Tibial nerve (tissue), 4 donors: Measurements from ENCODE around the gene LARGE2. TPM values are rescaled to one million over a fixed set of nuclear protein-coding genes. Genes with fewer than 3 reads are reported as not detected.

ENCODE experiments used
- DNase-seq, 2 donors: peaks; one replicate each; pipeline ENCODE4 v3.0.0-alpha.2; 2019; ENCODE audit warnings: low spot score in 2 of 2
- H3K27ac ChIP-seq, 4 donors: fragments of 200-600 bp; sonication (generic) in 3 of 4; one replicate each; pipeline ENCODE4 v1.5.1; 2017 to 2019; ENCODE audit warnings: mild to moderate bottlenecking in 1 of 4
- H3K27me3 ChIP-seq, 2 donors: fragments of 200-600 bp; sonication (generic) in 1 of 2; one replicate each; pipeline versions ENCODE4 v1.5.1 to v1.6.0; 2017 to 2019
- H3K36me3 ChIP-seq, 3 donors: fragments of 200-600 bp; sonication (generic); one replicate each; pipeline ENCODE4 v1.5.1; 2018 to 2019
- H3K4me1 ChIP-seq, 4 donors: fragments of 200-600 bp; sonication (generic) in 3 of 4; one replicate each; pipeline ENCODE4 v1.5.1; 2017 to 2019
- H3K4me3 ChIP-seq, 4 donors: fragments of 200-600 bp; sonication (generic) in 3 of 4; one replicate each; pipeline ENCODE4 v1.5.1; 2017 to 2019; ENCODE audit warnings: mild to moderate bottlenecking in 1 of 4, moderate library complexity in 1 of 4
- H3K9me3 ChIP-seq, 4 donors: fragments of 200-600 bp; sonication (generic) in 3 of 4; one replicate each; pipeline ENCODE4 v1.5.1; 2017 to 2019
- CTCF ChIP-seq, 5 experiments: fragments of 200-600 bp in 3 of 5; fragments of 450-650 bp in 2 of 5; sonication (generic) in 3 of 5; IDR thresholded peaks; one replicate each; pipeline ENCODE4 v1.5.1; 2016 to 2019; ENCODE audit warnings: antibody characterized with exemption in 5 of 5, mild to moderate bottlenecking in 3 of 5, moderate library complexity in 2 of 5
- EP300 ChIP-seq, 2 donors: sonication (generic); formaldehyde crosslinking; IDR thresholded peaks; one replicate each; pipeline ENCODE4 v1.6.1; 2017; ENCODE audit warnings: antibody characterized with exemption in 2 of 2, mild to moderate bottlenecking in 1 of 2
- POLR2A ChIP-seq, 2 donors: fragments of 450-650 bp; IDR thresholded peaks; one replicate each; pipeline ENCODE4 v1.6.1; 2017; ENCODE audit warnings: antibody characterized with exemption in 2 of 2, mild to moderate bottlenecking in 2 of 2, moderate library complexity in 2 of 2
- WGBS, 2 donors: methylation state at CpG; one replicate each; pipeline ENCODE4 v1.1.5; 2018; 5-methylcytosine and 5-hydroxymethylcytosine counted together
- total RNA-seq, 4 donors: library from RNA; depleted of rRNA; stranded (reverse); fragments of >200 nt; gene quantifications; one replicate each; pipeline ENCODE4 v1.1.0, GENCODE V29; 2016

Gene LARGE2
- total RNA-seq, 4 donors from 2014 or later, result not detected

- 81 to 83% methylated on average over 11 to 20 of the region's 22 CpGs for WGBS, 2 donors
Observed at GRCh38 chr11:45913942-45914635, 8.4 kb upstream of the LARGE2 start.

GRCh38 chr11:45915446-45915845 is 7.0 kb upstream of the LARGE2 start:
- peaks cover 0 to 27% (median 13%) of the 10 kb centered on the region in 4 donors for H3K4me1 ChIP-seq
- H3K4me3 ChIP-seq, result no peak overlapping the region
- 85 to 86% methylated on average over 12 to 13 of the region's 13 CpGs for WGBS, 2 donors
- no peak for TF ChIP-seq CTCF (IDR thresholded peaks at IDR 0.05)
- TF ChIP-seq EP300 (IDR thresholded peaks at IDR 0.05), result no peak
- TF ChIP-seq POLR2A (IDR thresholded peaks at IDR 0.05), result no peak
- H3K9me3 ChIP-seq, result no peaks in the 10 kb centered on the region
- no peak for DNase-seq
- no peaks in the 10 kb centered on the region for H3K27me3 ChIP-seq
- H3K36me3 ChIP-seq, result peaks cover 0 to 56% (median 14%) of the 10 kb centered on the region in 3 donors
- no peak overlapping the region for H3K27ac ChIP-seq

More at GRCh38 chr11:45913942-45914635, 8.4 kb upstream of the LARGE2 start:
- Histone ChIP-seq H3K27ac (no peak overlapping the region), H3K4me1 (peaks cover 0 to 27% (median 12%) of the 10 kb centered on the region in 4 donors), H3K36me3 (peaks cover 0 to 70% (median 17%) of the 10 kb centered on the region in 3 donors), H3K4me3 (no peak overlapping the region), H3K27me3 (no peaks in the 10 kb centered on the region), H3K9me3 (no peaks in the 10 kb centered on the region)
- TF ChIP-seq EP300 (IDR thresholded peaks at IDR 0.05), result no peak
- TF ChIP-seq POLR2A (IDR thresholded peaks at IDR 0.05), result no peak
- no peak for TF ChIP-seq CTCF (IDR thresholded peaks at IDR 0.05)
- DNase-seq, result no peak

- peak overlapping the region; percentile 84 to 94 (median 92) for H3K27ac ChIP-seq
- TF ChIP-seq CTCF (IDR thresholded peaks at IDR 0.05), result no peak
- TF ChIP-seq EP300 (IDR thresholded peaks at IDR 0.05), result no peak
- TF ChIP-seq POLR2A (IDR thresholded peaks at IDR 0.05), result no peak
- H3K27me3 ChIP-seq, result peaks cover 0 to 14% of the 10 kb centered on the region in 2 donors
- H3K4me1 ChIP-seq, result peaks cover 0 to 35% (median 19%) of the 10 kb centered on the region in 4 donors
- H3K4me3 ChIP-seq, result peak overlapping the region; percentile 63 to 89 (median 78)
- peaks cover 0 to 38% (median 14%) of the 10 kb centered on the region in 3 donors for H3K36me3 ChIP-seq
- 8 to 71% methylated on average over 1 to 9 of the region's 16 CpGs for WGBS, 2 donors
- no peaks in the 10 kb centered on the region for H3K9me3 ChIP-seq
- no peak for DNase-seq
Observed at GRCh38 chr11:45917286-45917622, 5.2 kb upstream of the LARGE2 start.

GRCh38 chr11:45917623-45918330 is 4.7 kb upstream of the LARGE2 start, which contains the start of gene PEX16:
Gene PEX16, minus strand, starts transcription at chr11:45917877. Its CDS starts 66 bp downstream, at chr11:45917811.
- Histone ChIP-seq H3K27ac (peak within 1 kb of the TSS; percentile 84 to 94 (median 92)), H3K4me3 (peak within 1 kb of the TSS; percentile 63 to 89 (median 78)), H3K4me1 (peaks cover 0 to 40% (median 24%) of the 10 kb centered on the region in 4 donors), H3K9me3 (no peaks in the 10 kb centered on the region), H3K27me3 (peaks cover 0 to 18% of the 10 kb centered on the region in 2 donors), H3K36me3 (peaks cover 0 to 33% (median 14%) of the 10 kb centered on the region in 3 donors)
- TF ChIP-seq POLR2A (IDR thresholded peaks at IDR 0.05), result peak; percentile 41 to 81
- peak in 1 of 5 experiments; percentile 29 for TF ChIP-seq CTCF (IDR thresholded peaks at IDR 0.05)
- peak; percentile 93 to 98 for TF ChIP-seq EP300 (IDR thresholded peaks at IDR 0.05)
- peak; percentile 92 to 94 for DNase-seq
- 0 to 1% methylated on average over 27 to 32 of the region's 45 CpGs for WGBS, 2 donors
